Heart right ventricle (tissue), 16 donors: ENCODE data around the gene ZBTB7A. TPM values are rescaled to one million over a fixed set of nuclear protein-coding genes. Genes with fewer than 3 reads are reported as not detected.

Experiments
- ATAC-seq, 8 donors: fragments of 200-7000 bp; cut with Tn5 transposase; one replicate each; pipeline ENCODE4 v1.9.1; 2020; ENCODE audit warnings: mild to moderate bottlenecking in 8 of 8, moderate library complexity in 8 of 8, moderate number of reproducible peaks in 1 of 8
- DNase-seq, 2 donors: peaks; one replicate each; pipeline ENCODE4 v3.0.0-alpha.2; 2020
- H3K27ac ChIP-seq, 10 donors: fragments of 200-600 bp; sonication (generic) in 2 of 10; one replicate each; pipeline versions ENCODE4 v1.5.0 to v1.8.0; 2020 to 2022; ENCODE audit warnings: mild to moderate bottlenecking in 3 of 10
- H3K27me3 ChIP-seq, 7 donors: fragments of 200-600 bp; one replicate each; pipeline ENCODE4 v1.8.0; 2021 to 2022; ENCODE audit warnings: mild to moderate bottlenecking in 2 of 7
- H3K36me3 ChIP-seq, 9 donors: fragments of 200-600 bp; sonication (generic) in 1 of 9; one replicate each; pipeline versions ENCODE4 v1.5.0 to v1.8.0; 2020 to 2022; ENCODE audit warnings: mild to moderate bottlenecking in 2 of 9
- H3K4me1 ChIP-seq, 9 donors: fragments of 200-600 bp; sonication (generic) in 1 of 9; one replicate each; pipeline versions ENCODE4 v1.5.0 to v1.8.0; 2020 to 2022; ENCODE audit warnings: mild to moderate bottlenecking in 4 of 9
- H3K4me3 ChIP-seq, 10 donors: fragments of 200-600 bp; sonication (generic) in 2 of 10; one replicate each; pipeline versions ENCODE4 v1.5.0 to v1.8.0; 2020 to 2022; ENCODE audit warnings: mild to moderate bottlenecking in 7 of 10, moderate library complexity in 2 of 10
- H3K9me3 ChIP-seq, 11 donors: fragments of 200-600 bp in 10 of 11; sonication (generic) in 2 of 11; one replicate each; pipeline versions ENCODE4 v1.5.0 to v1.8.0; 2013 to 2022; ENCODE audit warnings: mild to moderate bottlenecking in 2 of 11, control low read depth in 1 of 11, moderate library complexity in 1 of 11
- CTCF ChIP-seq, 9 donors: fragments of 200-600 bp; sonication (generic) in 2 of 9; IDR thresholded peaks; one replicate each; pipeline versions ENCODE4 v1.5.0 to v1.8.0; 2021 to 2022; ENCODE audit warnings: antibody characterized with exemption in 9 of 9, mild to moderate bottlenecking in 5 of 9, moderate library complexity in 1 of 9
- WGBS, 2 donors: extraction: QIAGEN DNeasy Blood & Tissue Kit; methylation state at CpG; one replicate each; pipeline ENCODE4 v1.1.7; 2013; ENCODE audit warnings: inconsistent platforms in 1 of 2; 5-methylcytosine and 5-hydroxymethylcytosine counted together
- intact Hi-C, 10 donors: fragments of 100-400 bp; cut with DNase I; formaldehyde crosslinking; loops; one replicate each; pipeline versions ENCODE4 v1.11.1 to v1.14.2; 2022
- polyA plus RNA-seq, 2 donors: library from polyadenylated mRNA; stranded (reverse); fragments of 200-250 nt; gene quantifications; one replicate each; pipeline ENCODE4 v1.2.3, GENCODE V29; 2013
- total RNA-seq, 10 donors: library from RNA; stranded (reverse); fragmentation: NEBNext Ultra II Directional in 3 of 10; extraction: Animal tissue kit (Norgen Biotek cat#: 25700) in 3 of 10; gene quantifications; one replicate each; pipeline versions ENCODE4 v1.2.1 to v1.2.4, GENCODE V29; 2021 to 2023
- donor health status: Arrhythmogenic right ventricular cardiomyopathy.
- donor health status: ischemic (EF 13 %, LVEDD 7.1; RV severe dilation, severe dysfunction).
- donor health status: healthy with polysubstance abuse.
- donor health status: DM: no; HTN: yes; CAD: no.
- donor health status: DM: no; HTN: no; CAD: no.
- donor health status: ischemic (EF 25% LVEDD 6.9; RV normal size, moderate dysfunction).
- donor health status: ischemic (EF 25% LVEDD 5.7; RV mildly dilated, moderate dysfunction).
- donor health status: healthy.
- donor health status: DM: yes; HTN: yes; CAD: no.
- donor health status: Ischemic cardiomyopathy.
- donor health status: ischemic (EF 35%, LVEDD 5.7; RV mildly dilated, moderate dysfunction).
- donor health status: nonischemic (EF 11% LVEDD 7.7; RV severe dilation, severe dysfunction).
- donor health status: DM: yes; HTN: yes; CAD: no.
- donor health status: PGD.
- donor health status: ischemic (EF 29% LVEDD 5.4; RV normal size, mild dysfunction).
- donor health status: nonischemic (EF 23%, LVEDD 6.1; RV moderate dilation, normal function).

Gene ZBTB7A
- total and polyA plus RNA-seq, 12 donors, result 9.6 to 40.5 (median 25.2) TPM

GRCh38 chr19:4029247-4029614, 37.5 kb downstream of the ZBTB7A start:
- WGBS, 2 donors, result 93 to 94% methylated on average over 18 of the region's 18 CpGs
- no peak overlapping the region for H3K27ac ChIP-seq
- no peaks in the 10 kb centered on the region for H3K9me3 ChIP-seq
- DNase-seq (no peak), ATAC-seq (no peak)
- peaks cover 0 to 3% (median 0%) of the 10 kb centered on the region in 9 donors for H3K4me1 ChIP-seq
- H3K27me3 ChIP-seq, result no peaks in the 10 kb centered on the region
- no peak for TF ChIP-seq CTCF (IDR thresholded peaks at IDR 0.05)
- intact Hi-C loops, result no loop called here
- no peak overlapping the region for H3K4me3 ChIP-seq
- peaks cover 0 to 92% (median 28%) of the 10 kb centered on the region in 9 donors for H3K36me3 ChIP-seq

GRCh38 chr19:4028334-4029246, 38.1 kb downstream of the ZBTB7A start:
- peaks cover 0 to 10% (median 1%) of the 10 kb centered on the region in 9 donors for H3K4me1 ChIP-seq
- intact Hi-C loops, result no loop called here
- DNase-seq (no peak), ATAC-seq (no peak)
- H3K4me3 ChIP-seq, result no peak overlapping the region
- H3K36me3 ChIP-seq, result peaks cover 0 to 92% (median 27%) of the 10 kb centered on the region in 9 donors
- H3K9me3 ChIP-seq, result no peaks in the 10 kb centered on the region
- H3K27me3 ChIP-seq, result no peaks in the 10 kb centered on the region
- 94 to 95% methylated on average over 45 to 48 of the region's 48 CpGs for WGBS, 2 donors
- no peak for TF ChIP-seq CTCF (IDR thresholded peaks at IDR 0.05)
- H3K27ac ChIP-seq, result no peak overlapping the region

- Histone ChIP-seq H3K9me3 (peaks cover 0 to 6% (median 0%) of the 10 kb centered on the region in 11 donors), H3K27ac (no peak overlapping the region), H3K36me3 (peaks cover 0 to 80% (median 18%) of the 10 kb centered on the region in 9 donors), H3K4me3 (no peak overlapping the region), H3K4me1 (peaks cover 0 to 17% (median 10%) of the 10 kb centered on the region in 9 donors), H3K27me3 (no peaks in the 10 kb centered on the region)
- ATAC-seq (no peak), DNase-seq (no peak)
- TF ChIP-seq CTCF (IDR thresholded peaks at IDR 0.05), result no peak
- WGBS, 2 donors, result 92 to 95% methylated on average over 16 of the region's 16 CpGs
- intact Hi-C loops, result no loop called here
Measured at GRCh38 chr19:4027146-4027545, 39.6 kb downstream of the ZBTB7A start.

- WGBS, 2 donors, result 69 to 73% methylated on average over 11 of the region's 11 CpGs
- no peak overlapping the region for H3K4me3 ChIP-seq
- no peak overlapping the region for H3K27ac ChIP-seq
- no peak for TF ChIP-seq CTCF (IDR thresholded peaks at IDR 0.05)
- DNase-seq (no peak), ATAC-seq (no peak)
- H3K27me3 ChIP-seq, result no peaks in the 10 kb centered on the region
- intact Hi-C loops, result no loop called here
- peaks cover 0 to 13% (median 0%) of the 10 kb centered on the region in 11 donors for H3K9me3 ChIP-seq
- H3K36me3 ChIP-seq, result peaks cover 0 to 77% (median 14%) of the 10 kb centered on the region in 9 donors
- H3K4me1 ChIP-seq, result peaks cover 0 to 17% (median 10%) of the 10 kb centered on the region in 9 donors
Measured at GRCh38 chr19:4025317-4025716, 41.4 kb downstream of the ZBTB7A start.
